ENCODE data around the gene GXYLT1.
"Not testable (repeated sequence)": the region's sequence is repeated elsewhere in the genome, so short reads cannot be mapped to it uniquely, and the experiment has no call there.

The GXYLT1 gene

DNA sequence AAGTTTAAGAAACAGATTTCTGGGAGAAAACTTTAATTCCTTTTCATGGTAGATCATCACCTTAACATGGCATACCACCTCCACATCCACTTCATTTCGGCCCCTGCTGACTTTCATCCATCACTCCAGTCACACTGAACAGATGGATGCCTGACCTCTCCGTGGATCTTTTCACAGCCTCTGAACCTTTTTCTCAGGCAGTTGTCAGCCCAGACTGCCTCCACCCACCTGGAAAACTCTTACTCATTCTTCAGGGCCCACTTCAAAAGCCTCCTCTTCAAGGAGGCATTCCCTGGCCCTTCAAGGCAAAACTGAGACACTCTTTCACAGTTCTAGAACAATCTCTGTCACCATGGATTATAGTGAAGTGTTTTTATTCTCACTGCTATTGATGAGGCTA, 52.9 kb downstream of the GXYLT1 start:
- DNase-seq, result no peak

DNA sequence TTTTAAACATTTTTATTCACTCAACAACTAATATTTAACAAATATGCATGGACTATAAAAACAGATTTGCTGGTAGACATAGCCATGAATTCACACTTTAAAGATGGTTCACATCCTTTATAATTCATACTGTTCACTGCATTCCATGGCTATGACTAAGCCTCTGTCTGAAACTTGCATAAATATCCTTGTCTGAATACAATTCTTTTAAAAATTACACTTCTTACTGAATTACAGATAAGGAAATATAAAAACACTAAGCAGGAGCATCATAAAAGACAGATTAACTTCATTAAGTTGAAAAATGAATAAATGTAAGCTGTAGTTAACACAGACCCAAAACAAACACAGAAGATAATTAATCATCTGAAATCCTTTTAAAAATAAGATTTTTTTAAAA, 53.8 kb downstream of the GXYLT1 start:
- DNase-seq, result no peak

DNA sequence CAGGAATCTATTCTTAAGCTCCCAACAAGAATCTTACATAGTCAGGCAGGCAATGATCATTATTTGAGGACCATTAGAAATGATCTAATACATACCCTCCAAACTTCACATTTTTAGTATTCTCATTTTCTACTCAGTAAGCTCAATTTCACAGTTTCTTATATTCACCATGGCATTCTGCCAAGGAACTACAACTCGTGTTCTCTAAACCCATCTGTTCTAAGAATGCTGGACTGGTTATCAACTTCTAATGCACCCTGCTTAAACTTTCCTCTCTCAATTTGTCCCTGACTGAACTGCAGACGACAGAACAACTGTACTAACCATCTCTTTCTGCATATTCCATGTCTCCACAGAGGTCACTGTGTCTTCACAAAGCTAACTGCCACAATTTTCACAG, 58.6 kb downstream of the GXYLT1 start:
- DNase-seq, result no peak

- DNase-seq, result no peak
These were observed 59.1 kb downstream of the GXYLT1 start for GRCh38 chr12:42085594-42085993.

DNA sequence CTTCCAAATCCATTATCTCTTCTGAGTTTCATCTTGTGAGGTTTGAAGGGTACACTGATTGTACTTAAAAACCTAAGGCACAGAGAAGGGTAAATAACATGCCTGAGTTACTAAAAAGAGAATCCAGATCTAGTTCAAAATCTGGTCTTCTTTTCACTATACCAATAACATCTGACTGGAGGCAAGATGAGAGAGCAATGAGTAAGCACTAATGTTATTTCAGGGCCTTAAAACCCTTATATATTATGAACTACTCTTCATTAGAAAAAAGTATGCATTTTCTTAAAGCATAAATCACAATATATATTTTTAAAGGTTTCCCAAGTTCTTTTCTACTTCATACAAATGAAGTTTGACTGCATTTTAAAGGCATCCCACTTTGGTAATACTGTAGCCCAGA, 60.2 kb downstream of the GXYLT1 start:
- no peak for DNase-seq

DNA sequence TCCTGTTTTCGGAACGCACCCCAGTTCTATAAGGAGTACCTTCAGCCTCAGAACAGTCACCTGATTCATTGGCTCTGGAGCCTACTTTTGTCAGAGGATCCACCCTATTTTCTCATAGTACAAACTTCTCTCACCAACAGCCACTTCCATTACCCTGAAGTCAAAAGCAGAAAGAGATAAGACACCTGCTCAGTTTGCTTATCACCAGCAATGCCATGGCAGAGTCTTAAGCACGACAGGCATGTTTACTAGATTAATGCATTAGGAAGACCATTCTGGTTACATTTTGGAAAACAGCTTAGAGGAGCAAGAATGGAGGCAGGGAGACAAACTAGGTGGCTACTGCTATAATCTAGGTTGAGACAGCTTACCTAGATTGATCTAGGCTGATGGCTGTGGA, 67.7 kb downstream of the GXYLT1 start:
- DNase-seq, result no peak

- no peak for DNase-seq
These were observed 74.6 kb downstream of the GXYLT1 start for GRCh38 chr12:42070036-42070435.

GRCh38 chr12:42059127-42059526, 85.5 kb downstream of the GXYLT1 start:
- DNase-seq, result no peak

- DNase-seq, result no peak
These were observed 88.5 kb downstream of the GXYLT1 start for GRCh38 chr12:42056130-42056529.

DNA sequence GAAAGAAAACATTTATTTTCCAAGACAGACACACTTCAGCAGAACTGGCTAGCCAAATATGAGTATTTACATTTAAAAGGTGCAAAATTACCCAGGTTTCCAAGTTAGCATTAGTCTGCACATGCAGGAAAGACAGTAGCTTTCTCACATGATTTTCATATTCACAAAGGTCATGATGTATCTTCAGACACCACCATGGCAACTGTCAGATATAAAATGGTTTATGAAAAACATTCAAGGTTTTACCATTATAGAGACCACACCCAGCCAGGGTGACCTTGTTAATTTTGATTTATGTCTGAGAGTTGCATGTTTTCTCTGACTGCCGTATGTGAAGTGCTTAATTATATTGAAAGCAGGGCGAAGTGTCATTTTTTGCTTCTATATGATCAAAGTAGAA, 91.2 kb downstream of the GXYLT1 start:
- no peak for DNase-seq

- not testable (repeated sequence) for DNase-seq
These were observed 95.7 kb downstream of the GXYLT1 start for GRCh38 chr12:42048980-42049379.

GRCh38 chr12:42039577-42039976, 105.1 kb downstream of the GXYLT1 start:
- DNase-seq, result no peak

- DNase-seq, result no peak
These were observed 105.5 kb downstream of the GXYLT1 start for GRCh38 chr12:42039176-42039575.

DNA sequence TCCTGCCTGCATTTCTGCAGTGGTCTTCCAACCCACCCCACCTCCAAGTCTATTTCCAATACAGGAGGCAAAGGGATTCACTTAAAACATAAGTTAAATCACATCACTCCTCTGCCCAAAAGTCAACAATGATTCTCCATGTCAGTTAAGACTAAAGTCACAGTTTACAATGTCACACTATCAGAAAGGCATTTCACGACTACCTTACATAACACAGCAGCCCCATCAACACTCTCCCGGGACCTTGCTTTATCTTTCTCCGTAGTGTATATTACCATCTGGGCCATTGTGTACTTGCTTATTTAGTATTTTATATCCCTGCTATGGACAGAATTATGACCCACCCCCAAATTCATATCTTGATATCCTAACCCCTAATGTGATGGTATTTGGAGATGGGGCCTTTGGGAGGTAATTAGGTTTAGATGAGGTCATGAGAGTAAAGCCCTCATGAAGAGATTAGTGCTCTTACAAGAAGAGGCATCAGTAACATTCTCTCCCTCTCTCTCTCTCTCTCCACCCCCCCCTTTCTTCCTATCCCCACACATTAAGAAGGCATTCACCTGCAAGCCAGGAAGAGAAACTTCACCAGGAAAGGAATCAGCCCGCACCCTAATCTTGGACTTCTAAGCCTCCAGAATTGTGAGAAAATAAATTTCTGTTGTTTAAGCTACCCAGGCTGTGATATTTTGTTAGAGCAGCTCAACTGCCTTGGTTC, 112.7 kb downstream of the GXYLT1 start:
- DNase-seq, result no peak

All from DMS 273 treated with DMSO at 0.1 percent for 48 hours (cell line).